HEK293 (cell line): Measurements from ENCODE around the gene TWIST2.

Experiments used
- CTCF ChIA-PET: fragments of 350-600 bp; formaldehyde crosslinking; extraction: SDS; loops from one replicate; lab custom pipeline; 2021; ENCODE audit warnings: antibody characterized with exemption; lab: Yijun Ruan, JAX
- POLR2A ChIA-PET: fragments of 300-600 bp; formaldehyde crosslinking; extraction: SDS; loops from one replicate; lab custom pipeline; 2020; ENCODE audit warnings: antibody characterized with exemption, inconsistent platforms; lab: Yijun Ruan, JAX
- H3K27ac ChIP-seq: fragments of 200-500 bp; sonication (Bioruptor generic); 2 replicates; pipeline ENCODE4 v1.5.1; 2014; ENCODE audit warnings: low read depth, low read length, control low read depth, inconsistent platforms; ENCODE audit errors: extremely low read depth
- H3K36me3 ChIP-seq, 2 experiments: fragments of 200-500 bp in 1 of 2; sonication (Bioruptor generic) in 1 of 2; 1 replicate in 1 of 2; 2 replicates in 1 of 2; pipeline ENCODE4 v1.5.1; 2014 to 2017; ENCODE audit warnings: inconsistent platforms in 2 of 2, low read length in 2 of 2; ENCODE audit not compliant: control insufficient read depth in 2 of 2, insufficient read depth in 1 of 2
- H3K4me1 ChIP-seq: fragments of 200-500 bp; sonication (Bioruptor generic); 2 replicates; pipeline ENCODE4 v1.5.1; 2014; ENCODE audit warnings: mild to moderate bottlenecking, low read length, inconsistent platforms; ENCODE audit not compliant: control insufficient read depth, insufficient read depth
- H3K4me3 ChIP-seq: 2 replicates; pipeline ENCODE4 v1.5.1; 2011; ENCODE audit warnings: low read depth, mild to moderate bottlenecking, control low read depth, low read length, moderate library complexity
- H3K9me3 ChIP-seq: fragments of 200-500 bp; sonication (Bioruptor generic); 2 replicates; pipeline ENCODE4 v1.5.1; 2014; ENCODE audit warnings: low read depth, low read length, inconsistent platforms; ENCODE audit not compliant: control insufficient read depth, insufficient read depth
- BCL11B ChIP-seq: fragments of 450-650 bp; formaldehyde crosslinking; IDR thresholded peaks from 2 replicates; pipeline ENCODE4 v1.5.1; 2016; ENCODE audit warnings: low read depth, missing biosample characterization, missing genetic modification characterization
- KLF10 ChIP-seq: fragments of 450-650 bp; IDR thresholded peaks from 2 replicates; pipeline ENCODE4 v1.5.1; 2018; ENCODE audit warnings: missing biosample characterization, mild to moderate bottlenecking, missing genetic modification characterization
- TCF7L2 ChIP-seq: IDR thresholded peaks from 2 replicates; pipeline ENCODE4 v1.6.1; 2011; ENCODE audit warnings: low read depth, mild to moderate bottlenecking, inconsistent platforms, low read length, moderate library complexity, borderline replicate concordance
- WT1 ChIP-seq: fragments of 450-650 bp; formaldehyde crosslinking; IDR thresholded peaks from 2 replicates; pipeline ENCODE4 v1.5.1; 2016; ENCODE audit warnings: missing biosample characterization, missing genetic modification characterization
- ZBTB7A ChIP-seq: fragments of 450-650 bp; formaldehyde crosslinking; IDR thresholded peaks from 2 replicates; pipeline ENCODE4 v1.5.1; 2016; ENCODE audit warnings: low read depth, missing biosample characterization, missing genetic modification characterization
- ZIC2 ChIP-seq: fragments of 450-650 bp; formaldehyde crosslinking; IDR thresholded peaks from 2 replicates; pipeline ENCODE4 v1.5.1; 2016; ENCODE audit warnings: missing biosample characterization, missing genetic modification characterization
- ZNF114 ChIP-seq: fragments of 450-650 bp; formaldehyde crosslinking; IDR thresholded peaks from 2 replicates; pipeline ENCODE4 v1.5.0; 2017; ENCODE audit warnings: missing biosample characterization, missing genetic modification characterization
- ZNF140 ChIP-seq: fragments of 450-650 bp; formaldehyde crosslinking; IDR thresholded peaks from 2 replicates; pipeline ENCODE4 v1.5.1; 2016; ENCODE audit warnings: missing biosample characterization, missing genetic modification characterization
- ZNF157 ChIP-seq: fragments of 450-650 bp; formaldehyde crosslinking; IDR thresholded peaks from 2 replicates; pipeline ENCODE4 v1.5.1; 2016; ENCODE audit warnings: missing biosample characterization, missing genetic modification characterization
- ZNF19 ChIP-seq: fragments of 450-650 bp; formaldehyde crosslinking; IDR thresholded peaks from 2 replicates; pipeline ENCODE4; 2016; ENCODE audit warnings: missing biosample characterization, missing genetic modification characterization, low read depth
- ZNF248 ChIP-seq: fragments of 450-650 bp; formaldehyde crosslinking; IDR thresholded peaks from 2 replicates; pipeline ENCODE4 v1.5.1; 2017; ENCODE audit warnings: missing biosample characterization, missing genetic modification characterization
- ZNF585B ChIP-seq: fragments of 450-650 bp; formaldehyde crosslinking; IDR thresholded peaks from 2 replicates; pipeline ENCODE4 v1.5.1; 2016; ENCODE audit warnings: missing biosample characterization, missing genetic modification characterization
- ZNF623 ChIP-seq: fragments of 450-650 bp; formaldehyde crosslinking; IDR thresholded peaks from 2 replicates; pipeline ENCODE4 v1.5.1; 2016; ENCODE audit warnings: missing biosample characterization, missing genetic modification characterization
- ZNF654 ChIP-seq: fragments of 450-650 bp; formaldehyde crosslinking; IDR thresholded peaks from 2 replicates; pipeline ENCODE4 v1.5.1; 2016; ENCODE audit warnings: low read depth, missing biosample characterization, missing genetic modification characterization
- ZNF776 ChIP-seq: fragments of 450-650 bp; formaldehyde crosslinking; IDR thresholded peaks from 2 replicates; pipeline ENCODE4 v1.5.0; 2017; ENCODE audit warnings: missing biosample characterization, missing genetic modification characterization, borderline replicate concordance
- TF ChIP-seq, protein P1 (sequence below): fragments of 450-650 bp; formaldehyde crosslinking; IDR thresholded peaks from 2 replicates; pipeline ENCODE4 v1.5.1; 2016; ENCODE audit warnings: missing biosample characterization, missing genetic modification characterization
- TF ChIP-seq, protein P2 (sequence below): fragments of 450-650 bp; formaldehyde crosslinking; IDR thresholded peaks from 2 replicates; pipeline ENCODE4 v1.5.1; 2016; ENCODE audit warnings: missing biosample characterization, missing genetic modification characterization
- TF ChIP-seq, protein P3 (sequence below): fragments of 450-650 bp; formaldehyde crosslinking; IDR thresholded peaks from 2 replicates; pipeline ENCODE4 v1.5.1; 2016; ENCODE audit warnings: missing biosample characterization, missing genetic modification characterization
- TF ChIP-seq, protein P4 (sequence below): fragments of 450-650 bp; formaldehyde crosslinking; IDR thresholded peaks from 2 replicates; pipeline ENCODE4; 2016; ENCODE audit warnings: missing biosample characterization, missing genetic modification characterization
- TF ChIP-seq, protein P5 (sequence below): fragments of 450-650 bp; IDR thresholded peaks from 2 replicates; pipeline ENCODE4 v1.5.1; 2018; ENCODE audit warnings: missing biosample characterization, missing genetic modification characterization
- TF ChIP-seq, protein P6 (sequence below): fragments of 450-650 bp; formaldehyde crosslinking; IDR thresholded peaks from 2 replicates; pipeline ENCODE4 v1.5.1; 2016; ENCODE audit warnings: missing biosample characterization, missing genetic modification characterization

Gene TWIST2

DNA sequence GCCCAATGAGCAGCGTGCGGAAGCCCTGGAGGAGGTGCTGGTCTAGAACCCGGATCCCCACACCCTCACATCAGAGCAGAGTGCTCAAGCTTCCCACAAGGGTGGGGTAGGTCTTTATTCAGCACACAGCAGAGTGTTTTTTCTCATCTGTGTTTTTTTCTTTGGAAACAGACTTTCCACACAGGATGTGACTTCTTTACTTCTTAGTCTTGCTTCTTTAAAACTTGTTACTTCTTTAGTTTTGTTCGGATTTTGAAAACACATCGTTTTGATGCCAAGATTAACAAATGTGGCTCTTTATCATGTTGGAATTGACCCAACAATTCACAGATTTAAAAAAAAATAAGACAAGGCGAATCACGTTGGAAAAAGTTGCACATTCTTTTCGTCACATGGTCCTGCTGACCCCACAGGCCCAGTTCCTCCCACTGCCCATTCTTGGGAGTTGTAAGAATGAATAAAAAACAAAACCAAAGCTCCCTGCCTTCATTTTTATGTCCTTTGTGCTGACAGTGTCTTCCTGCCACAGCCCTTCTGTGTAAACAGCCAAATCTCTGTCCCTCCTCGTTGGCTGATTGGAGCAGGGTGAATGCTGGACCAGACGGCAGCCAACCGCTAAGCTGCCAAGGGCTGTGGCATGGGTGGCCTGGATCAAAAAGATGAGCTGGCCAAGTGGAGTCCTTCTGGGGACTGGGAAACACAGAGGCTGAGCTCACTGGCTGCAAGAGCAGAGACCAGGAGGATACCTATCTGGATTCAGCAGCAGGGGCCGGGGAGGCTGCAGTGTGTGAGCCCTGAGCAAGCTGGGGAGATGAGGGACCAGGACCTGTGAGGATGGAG is 81.6 kb downstream of the TWIST2 start:
- ChIA-PET CTCF (no interaction called here), POLR2A (no interaction called here)
- H3K4me3 ChIP-seq, result no peak overlapping the region
- TF ChIP-seq, protein P1, sequence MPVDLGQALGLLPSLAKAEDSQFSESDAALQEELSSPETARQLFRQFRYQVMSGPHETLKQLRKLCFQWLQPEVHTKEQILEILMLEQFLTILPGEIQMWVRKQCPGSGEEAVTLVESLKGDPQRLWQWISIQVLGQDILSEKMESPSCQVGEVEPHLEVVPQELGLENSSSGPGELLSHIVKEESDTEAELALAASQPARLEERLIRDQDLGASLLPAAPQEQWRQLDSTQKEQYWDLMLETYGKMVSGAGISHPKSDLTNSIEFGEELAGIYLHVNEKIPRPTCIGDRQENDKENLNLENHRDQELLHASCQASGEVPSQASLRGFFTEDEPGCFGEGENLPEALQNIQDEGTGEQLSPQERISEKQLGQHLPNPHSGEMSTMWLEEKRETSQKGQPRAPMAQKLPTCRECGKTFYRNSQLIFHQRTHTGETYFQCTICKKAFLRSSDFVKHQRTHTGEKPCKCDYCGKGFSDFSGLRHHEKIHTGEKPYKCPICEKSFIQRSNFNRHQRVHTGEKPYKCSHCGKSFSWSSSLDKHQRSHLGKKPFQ (tag by site-specific recombination), result no peak
- TF ChIP-seq KLF10 (tag by site-specific recombination) (no peak), ZNF114 (tag by site-specific recombination) (no peak), ZNF623 (no peak), ZNF19 (tag by site-specific recombination) (no peak), TCF7L2 (no peak), ZBTB7A (tag by site-specific recombination) (no peak), ZIC2 (tag by site-specific recombination) (no peak), WT1 (no peak)
- TF ChIP-seq, protein P2, sequence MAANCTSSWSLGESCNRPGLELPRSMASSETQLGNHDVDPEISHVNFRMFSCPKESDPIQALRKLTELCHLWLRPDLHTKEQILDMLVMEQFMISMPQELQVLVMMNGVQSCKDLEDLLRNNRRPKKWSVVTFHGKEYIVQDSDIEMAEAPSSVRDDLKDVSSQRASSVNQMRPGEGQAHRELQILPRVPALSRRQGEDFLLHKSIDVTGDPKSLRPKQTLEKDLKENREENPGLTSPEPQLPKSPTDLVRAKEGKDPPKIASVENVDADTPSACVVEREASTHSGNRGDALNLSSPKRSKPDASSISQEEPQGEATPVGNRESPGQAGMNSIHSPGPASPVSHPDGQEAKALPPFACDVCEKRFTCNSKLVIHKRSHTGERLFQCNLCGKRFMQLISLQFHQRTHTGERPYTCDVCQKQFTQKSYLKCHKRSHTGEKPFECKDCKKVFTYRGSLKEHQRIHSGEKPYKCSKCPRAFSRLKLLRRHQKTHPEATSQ (tag by site-specific recombination), result no peak
- H3K9me3 ChIP-seq, result no peaks in the 10 kb centered on the region
- no peak overlapping the region for H3K27ac ChIP-seq
- no peaks in the 10 kb centered on the region for H3K4me1 ChIP-seq
- H3K36me3 ChIP-seq, result no peaks in the 10 kb centered on the region

DNA sequence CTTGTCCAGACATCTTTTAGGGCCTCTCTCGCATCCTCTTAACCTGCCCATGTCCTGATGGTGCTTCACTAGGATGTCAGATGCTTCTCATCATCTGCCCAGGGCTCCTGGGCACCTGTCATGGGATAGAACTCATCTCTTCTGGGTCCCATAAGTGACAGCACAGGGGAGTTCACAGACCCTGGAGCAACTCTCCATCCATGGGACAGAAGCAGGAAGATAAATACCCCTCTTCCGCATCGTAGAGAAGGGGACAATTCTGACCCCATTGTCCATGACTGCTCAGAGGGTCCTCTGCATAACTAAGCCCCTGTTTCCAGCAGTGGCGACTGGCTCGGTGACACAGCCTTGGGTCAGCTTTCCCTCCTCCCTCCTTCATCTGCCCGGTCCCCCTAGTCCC is 82.3 kb downstream of the TWIST2 start:
- TF ChIP-seq, protein P3, sequence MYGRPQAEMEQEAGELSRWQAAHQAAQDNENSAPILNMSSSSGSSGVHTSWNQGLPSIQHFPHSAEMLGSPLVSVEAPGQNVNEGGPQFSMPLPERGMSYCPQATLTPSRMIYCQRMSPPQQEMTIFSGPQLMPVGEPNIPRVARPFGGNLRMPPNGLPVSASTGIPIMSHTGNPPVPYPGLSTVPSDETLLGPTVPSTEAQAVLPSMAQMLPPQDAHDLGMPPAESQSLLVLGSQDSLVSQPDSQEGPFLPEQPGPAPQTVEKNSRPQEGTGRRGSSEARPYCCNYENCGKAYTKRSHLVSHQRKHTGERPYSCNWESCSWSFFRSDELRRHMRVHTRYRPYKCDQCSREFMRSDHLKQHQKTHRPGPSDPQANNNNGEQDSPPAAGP (tag by site-specific recombination), result no peak
- TF ChIP-seq, protein P4, sequence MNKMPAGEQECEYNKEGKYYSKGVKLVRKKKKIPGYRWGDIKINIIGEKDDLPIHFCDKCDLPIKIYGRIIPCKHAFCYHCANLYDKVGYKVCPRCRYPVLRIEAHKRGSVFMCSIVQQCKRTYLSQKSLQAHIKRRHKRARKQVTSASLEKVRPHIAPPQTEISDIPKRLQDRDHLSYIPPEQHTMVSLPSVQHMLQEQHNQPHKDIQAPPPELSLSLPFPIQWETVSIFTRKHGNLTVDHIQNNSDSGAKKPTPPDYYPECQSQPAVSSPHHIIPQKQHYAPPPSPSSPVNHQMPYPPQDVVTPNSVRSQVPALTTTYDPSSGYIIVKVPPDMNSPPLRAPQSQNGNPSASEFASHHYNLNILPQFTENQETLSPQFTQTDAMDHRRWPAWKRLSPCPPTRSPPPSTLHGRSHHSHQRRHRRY, result no peak
- TF ChIP-seq, protein P5, sequence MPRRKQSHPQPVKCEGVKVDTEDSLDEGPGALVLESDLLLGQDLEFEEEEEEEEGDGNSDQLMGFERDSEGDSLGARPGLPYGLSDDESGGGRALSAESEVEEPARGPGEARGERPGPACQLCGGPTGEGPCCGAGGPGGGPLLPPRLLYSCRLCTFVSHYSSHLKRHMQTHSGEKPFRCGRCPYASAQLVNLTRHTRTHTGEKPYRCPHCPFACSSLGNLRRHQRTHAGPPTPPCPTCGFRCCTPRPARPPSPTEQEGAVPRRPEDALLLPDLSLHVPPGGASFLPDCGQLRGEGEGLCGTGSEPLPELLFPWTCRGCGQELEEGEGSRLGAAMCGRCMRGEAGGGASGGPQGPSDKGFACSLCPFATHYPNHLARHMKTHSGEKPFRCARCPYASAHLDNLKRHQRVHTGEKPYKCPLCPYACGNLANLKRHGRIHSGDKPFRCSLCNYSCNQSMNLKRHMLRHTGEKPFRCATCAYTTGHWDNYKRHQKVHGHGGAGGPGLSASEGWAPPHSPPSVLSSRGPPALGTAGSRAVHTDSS (tag by site-specific recombination), result no peak
- no peak for TF ChIP-seq ZNF140
- TF ChIP-seq, protein P6, sequence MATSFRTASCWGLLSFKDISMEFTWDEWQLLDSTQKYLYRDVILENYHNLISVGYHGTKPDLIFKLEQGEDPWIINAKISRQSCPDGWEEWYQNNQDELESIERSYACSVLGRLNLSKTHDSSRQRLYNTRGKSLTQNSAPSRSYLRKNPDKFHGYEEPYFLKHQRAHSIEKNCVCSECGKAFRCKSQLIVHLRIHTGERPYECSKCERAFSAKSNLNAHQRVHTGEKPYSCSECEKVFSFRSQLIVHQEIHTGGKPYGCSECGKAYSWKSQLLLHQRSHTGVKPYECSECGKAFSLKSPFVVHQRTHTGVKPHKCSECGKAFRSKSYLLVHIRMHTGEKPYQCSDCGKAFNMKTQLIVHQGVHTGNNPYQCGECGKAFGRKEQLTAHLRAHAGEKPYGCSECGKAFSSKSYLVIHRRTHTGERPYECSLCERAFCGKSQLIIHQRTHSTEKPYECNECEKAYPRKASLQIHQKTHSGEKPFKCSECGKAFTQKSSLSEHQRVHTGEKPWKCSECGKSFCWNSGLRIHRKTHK (tag by site-specific recombination), result no peak
- TF ChIP-seq ZNF654, result no peak
- no peak for TF ChIP-seq ZNF157 (tag by site-specific recombination)
- TF ChIP-seq ZNF776 (tag by site-specific recombination), result no peak
- TF ChIP-seq ZNF585B (tag by site-specific recombination), result no peak
- no peak for TF ChIP-seq ZNF19 (tag by site-specific recombination)
- no peak for TF ChIP-seq BCL11B (tag by site-specific recombination)
- no peak for TF ChIP-seq ZNF248 (tag by site-specific recombination)
- Histone ChIP-seq H3K4me1 (no peaks in the 10 kb centered on the region), H3K9me3 (no peaks in the 10 kb centered on the region), H3K36me3 (no peaks in the 10 kb centered on the region), H3K27ac (no peak overlapping the region), H3K4me3 (no peak overlapping the region)
- ChIA-PET CTCF (no interaction called here), POLR2A (no interaction called here)
